ENCODE data around the gene ARHGAP1. TPM values are rescaled to one million over a fixed set of nuclear protein-coding genes. Genes with fewer than 3 reads are reported as not detected.

Gene ARHGAP1
- total RNA-seq, 2 donors from 2014 or later = 41.6 to 43.5 TPM

- H3K36me3 Mint-ChIP-seq (ENCODE audit: insufficient read depth in 2 of 2) = peaks cover 5 to 7% of the 10 kb centered on the region in 2 donors
- H3K4me1 Mint-ChIP-seq (ENCODE audit: low read depth) = no peaks in the 10 kb centered on the region
- DNase-seq (no peak), ATAC-seq (replicated peaks in 1 of 2) (no peak)
- peak overlapping the region; percentile 50 for H3K27ac Mint-ChIP-seq
- H3K9me3 Mint-ChIP-seq = no peaks in the 10 kb centered on the region
- no peaks in the 10 kb centered on the region for H3K27me3 Mint-ChIP-seq (ENCODE audit: low read depth)
- no peak overlapping the region for H3K4me3 Mint-ChIP-seq
Observed at GRCh38 chr11:46630237-46630636, 70.2 kb downstream of the ARHGAP1 start.

- no peak for ATAC-seq (replicated peaks in 1 of 2)
- Mint-ChIP-seq H3K4me3 (no peak overlapping the region), H3K4me1 (ENCODE audit: low read depth) (no peaks in the 10 kb centered on the region), H3K36me3 (ENCODE audit: insufficient read depth in 2 of 2) (peaks cover 5 to 9% of the 10 kb centered on the region in 2 donors), H3K27me3 (ENCODE audit: low read depth) (no peaks in the 10 kb centered on the region), H3K27ac (no peak overlapping the region), H3K9me3 (no peaks in the 10 kb centered on the region)
- DNase-seq = no peak
Observed at GRCh38 chr11:46628961-46629360, 71.5 kb downstream of the ARHGAP1 start.

Other genes with a start within 250 kb of the ARHGAP1 start
- gene AMBRA1, start 106.6 kb downstream of the ARHGAP1 start, total RNA-seq = 10 to 100 TPM; 32.2 to 35.2 TPM
- 1 to 10 TPM; 4.2 to 7.3 TPM for gene HARBI1, start 83.4 kb downstream of the ARHGAP1 start, total RNA-seq
- 10 to 100 TPM; 75.6 to 77.7 TPM for gene ATG13, start 83.1 kb downstream of the ARHGAP1 start, total RNA-seq
- 10 to 100 TPM; 17.8 to 18.2 TPM for gene ZNF408, start 412 bp upstream of the ARHGAP1 start, total RNA-seq
- not detected for gene F2, start 18.6 kb upstream of the ARHGAP1 start, total RNA-seq
- gene CKAP5, start 145.7 kb upstream of the ARHGAP1 start, total RNA-seq = 100 to 1,000 TPM; 148 to 165 TPM
- gene LRP4, start 217.9 kb upstream of the ARHGAP1 start, total RNA-seq = under 1 TPM in 1 of 2 donors, not detected in 1; 0.09 TPM
- gene CSTPP1, start 236.1 kb upstream of the ARHGAP1 start, total RNA-seq = 10 to 100 TPM; 20.4 to 21.2 TPM